ENCODE results near the gene IL9.

IL9 gene

GRCh38 chr5:135895474-135896006 is at the start of gene IL9:
IL9 (minus strand) TSS chr5:135895841; CDS start chr5:135895816, 25 bp downstream.
- DNase-seq: no peak

- DNase-seq: peak; percentile 27
Measured at GRCh38 chr5:135944967-135945560, 49.4 kb upstream of the IL9 start.

GRCh38 chr5:135944564-135944963 is 48.9 kb upstream of the IL9 start:
- DNase-seq: no peak

- no peak for DNase-seq
Measured at GRCh38 chr5:135942202-135942771, 46.6 kb upstream of the IL9 start.

GRCh38 chr5:135941711-135942110 is 46.1 kb upstream of the IL9 start:
- DNase-seq: no peak

- no peak for DNase-seq
Measured at GRCh38 chr5:135937245-135937911, 41.7 kb upstream of the IL9 start.

- no peak for DNase-seq
Measured at GRCh38 chr5:135934939-135935338, 39.3 kb upstream of the IL9 start.

- no peak for DNase-seq
Measured at GRCh38 chr5:135930949-135931295, 35.3 kb upstream of the IL9 start.

- DNase-seq: no peak
Measured at GRCh38 chr5:135930029-135930948, 34.6 kb upstream of the IL9 start.

- DNase-seq: no peak
Measured at GRCh38 chr5:135921388-135921787, 25.7 kb upstream of the IL9 start.

- no peak for DNase-seq
Measured at GRCh38 chr5:135920199-135920598, 24.6 kb upstream of the IL9 start.

- no peak for DNase-seq
Measured at GRCh38 chr5:135916638-135917263, 21.1 kb upstream of the IL9 start.

GRCh38 chr5:135915466-135916001 is 19.9 kb upstream of the IL9 start:
- DNase-seq: no peak

GRCh38 chr5:135913713-135914626 is 18.3 kb upstream of the IL9 start:
- no peak for DNase-seq

- no peak for DNase-seq
Measured at GRCh38 chr5:135905144-135905543, 9.5 kb upstream of the IL9 start.

- no peak for DNase-seq
Measured at GRCh38 chr5:135901633-135902032, 6.0 kb upstream of the IL9 start.

GRCh38 chr5:135900276-135900675 is 4.6 kb upstream of the IL9 start:
- no peak for DNase-seq

- no peak for DNase-seq
Measured at GRCh38 chr5:135898651-135899050, 3.0 kb upstream of the IL9 start.

- DNase-seq: no peak
Measured at GRCh38 chr5:135894789-135895188, 852 bp downstream of the IL9 start.

GRCh38 chr5:135894276-135894675 is 1.4 kb downstream of the IL9 start:
- no peak for DNase-seq

- no peak for DNase-seq
Measured at GRCh38 chr5:135891791-135892190, 3.9 kb downstream of the IL9 start.
